Thymus (tissue), 11 donors: Measurements from ENCODE around the gene FBXO36. TPM values are rescaled to one million over a fixed set of nuclear protein-coding genes. Genes with fewer than 3 reads are reported as not detected.
"Not testable (repeated sequence)": the region's sequence is repeated elsewhere in the genome, so short reads cannot be mapped to it uniquely, and the experiment has no call there.

ENCODE experiments used
- DNase-seq, 9 donors: peaks; one replicate each; pipeline ENCODE4 v3.0.0-alpha.2; 2013; ENCODE audit warnings: low spot score in 9 of 9, low read depth in 6 of 9, missing footprints in 1 of 9
- H3K27ac ChIP-seq, 2 donors: one replicate each; pipeline ENCODE4 v1.5.1; 2013; ENCODE audit warnings: control low read depth in 1 of 2, low read depth in 1 of 2, low read length in 1 of 2, mild to moderate bottlenecking in 1 of 2, moderate library complexity in 1 of 2
- H3K27me3 ChIP-seq, 2 donors: one replicate each; pipeline ENCODE4 v1.5.1; 2013; ENCODE audit warnings: low read length in 1 of 2; ENCODE audit not compliant: control insufficient read depth in 2 of 2, insufficient read depth in 1 of 2
- H3K36me3 ChIP-seq, 2 donors: one replicate each; pipeline ENCODE4 v1.5.1; 2013; ENCODE audit warnings: low read length in 1 of 2, mild to moderate bottlenecking in 1 of 2, moderate library complexity in 1 of 2; ENCODE audit not compliant: control insufficient read depth in 2 of 2, insufficient read depth in 2 of 2
- H3K4me1 ChIP-seq, 2 donors: one replicate each; pipeline ENCODE4 v1.5.1; 2013; ENCODE audit warnings: low read length in 2 of 2; ENCODE audit not compliant: control insufficient read depth in 2 of 2, insufficient read depth in 2 of 2
- H3K4me3 ChIP-seq, 2 donors: one replicate each; pipeline ENCODE4 v1.5.1; 2013; ENCODE audit warnings: low read length in 2 of 2, control low read depth in 1 of 2, mild to moderate bottlenecking in 1 of 2
- H3K9me3 ChIP-seq, 2 donors: one replicate each; pipeline ENCODE4 v1.5.1; 2013; ENCODE audit warnings: low read length in 1 of 2, mild to moderate bottlenecking in 1 of 2; ENCODE audit not compliant: control insufficient read depth in 2 of 2, insufficient read depth in 1 of 2
- WGBS: extraction: QIAGEN DNeasy Blood & Tissue Kit; methylation state at CpG from one replicate; pipeline ENCODE4 v1.1.7; 2013; 5-methylcytosine and 5-hydroxymethylcytosine counted together
- polyA plus RNA-seq: library from polyadenylated mRNA; stranded (reverse); fragments of 200-250 nt; gene quantifications from one replicate; pipeline ENCODE4 v1.2.3, GENCODE V29; 2013
- total RNA-seq: library from RNA; stranded (reverse); fragments of 120-200 nt; gene quantifications from one replicate; pipeline ENCODE4 v1.2.4, GENCODE V29; 2013
- donor health status: healthy.

Gene FBXO36
- total and polyA plus RNA-seq, 2 donors, result 1.8 to 2.0 TPM

DNA sequence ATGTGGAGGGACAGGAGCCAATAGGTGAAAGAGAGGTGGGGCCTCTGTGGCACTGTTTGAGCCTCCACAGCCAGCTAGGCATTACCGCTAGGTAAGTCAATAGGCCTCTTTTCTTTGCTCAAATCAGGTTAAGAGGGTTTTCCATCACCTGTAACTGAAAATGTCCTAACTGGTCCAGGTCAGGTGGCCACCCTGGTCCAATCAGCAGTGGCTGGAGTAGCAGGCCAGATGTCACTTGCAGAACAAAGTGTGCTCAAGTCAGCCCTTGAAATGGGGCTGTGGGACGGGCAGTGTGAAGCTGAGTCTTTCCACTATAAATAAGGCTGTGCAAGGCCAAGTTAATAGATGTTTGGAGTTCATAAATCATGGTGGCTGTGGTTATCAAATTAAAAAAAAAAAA is 20.9 kb downstream of the FBXO36 start:
- WGBS, result 98% methylated on average over 2 of the region's 2 CpGs
- H3K36me3 ChIP-seq, result no peaks in the 10 kb centered on the region
- peaks cover 0 to 5% of the 10 kb centered on the region in 2 donors for H3K9me3 ChIP-seq
- H3K4me3 ChIP-seq, result no peak overlapping the region
- DNase-seq, result no peak
- no peaks in the 10 kb centered on the region for H3K4me1 ChIP-seq
- H3K27ac ChIP-seq, result no peak overlapping the region
- no peaks in the 10 kb centered on the region for H3K27me3 ChIP-seq

DNA sequence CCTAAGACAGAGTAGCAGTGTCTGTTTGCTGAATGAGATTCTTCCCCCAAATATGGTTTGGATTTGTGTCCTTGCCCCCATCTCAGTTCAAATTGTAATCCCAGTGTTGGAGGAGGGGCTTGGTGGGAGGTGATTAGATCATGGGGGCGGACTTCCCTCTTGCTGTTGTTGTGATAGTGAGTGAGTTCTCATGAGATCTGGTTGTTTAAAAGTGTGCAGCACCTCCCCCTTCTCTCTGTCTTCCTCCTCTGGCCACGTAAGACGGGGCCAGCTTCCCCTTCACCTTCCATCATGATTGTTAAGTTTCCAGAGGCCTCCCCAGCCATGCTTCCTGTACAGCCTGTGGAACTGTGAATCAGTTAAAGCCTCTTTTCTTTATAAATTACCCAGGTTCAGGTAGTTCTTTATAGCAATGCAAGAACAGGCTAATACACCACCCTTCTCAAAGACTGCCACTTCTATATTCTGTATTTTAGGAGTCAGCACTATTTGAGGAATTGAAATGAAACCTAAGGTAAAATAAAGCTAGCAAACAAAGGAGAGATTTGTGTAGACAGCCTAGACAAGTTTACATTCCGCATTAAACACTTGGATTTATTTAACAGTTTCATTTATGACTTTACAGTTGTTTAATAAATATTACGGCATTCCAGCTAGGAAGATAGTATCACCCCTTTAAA is 21.6 kb downstream of the FBXO36 start:
- H3K4me1 ChIP-seq, result no peaks in the 10 kb centered on the region
- H3K9me3 ChIP-seq, result no peaks in the 10 kb centered on the region
- no peak overlapping the region for H3K4me3 ChIP-seq
- H3K27ac ChIP-seq, result no peak overlapping the region
- no peaks in the 10 kb centered on the region for H3K27me3 ChIP-seq
- DNase-seq, result no peak
- 63% methylated on average over 5 of the region's 5 CpGs for WGBS
- H3K36me3 ChIP-seq, result no peaks in the 10 kb centered on the region

DNA sequence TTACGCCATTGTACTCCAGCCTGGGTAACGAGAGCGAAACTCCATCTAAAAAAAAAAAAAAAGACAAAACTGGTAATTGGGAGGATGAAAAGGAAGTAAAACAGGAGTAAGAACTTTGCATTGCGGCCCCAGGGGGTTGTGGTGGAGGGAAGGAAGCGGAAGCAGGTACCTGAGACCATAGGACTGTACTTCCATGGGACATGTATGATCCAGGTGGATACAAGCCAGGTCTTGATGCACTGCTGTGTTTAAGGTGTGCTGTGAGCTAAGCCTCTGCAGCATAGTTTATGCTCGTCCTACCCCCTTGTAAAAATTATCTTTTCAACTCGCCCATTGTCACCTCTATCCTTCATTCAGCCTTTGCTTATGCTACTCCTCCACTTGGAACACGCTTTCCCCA is 23.7 kb downstream of the FBXO36 start:
- Histone ChIP-seq H3K4me3 (no peak overlapping the region), H3K9me3 (no peaks in the 10 kb centered on the region), H3K27me3 (no peaks in the 10 kb centered on the region), H3K4me1 (no peaks in the 10 kb centered on the region), H3K27ac (no peak overlapping the region), H3K36me3 (no peaks in the 10 kb centered on the region)
- WGBS, result 99% methylated on average over 8 of the region's 8 CpGs
- no peak for DNase-seq

DNA sequence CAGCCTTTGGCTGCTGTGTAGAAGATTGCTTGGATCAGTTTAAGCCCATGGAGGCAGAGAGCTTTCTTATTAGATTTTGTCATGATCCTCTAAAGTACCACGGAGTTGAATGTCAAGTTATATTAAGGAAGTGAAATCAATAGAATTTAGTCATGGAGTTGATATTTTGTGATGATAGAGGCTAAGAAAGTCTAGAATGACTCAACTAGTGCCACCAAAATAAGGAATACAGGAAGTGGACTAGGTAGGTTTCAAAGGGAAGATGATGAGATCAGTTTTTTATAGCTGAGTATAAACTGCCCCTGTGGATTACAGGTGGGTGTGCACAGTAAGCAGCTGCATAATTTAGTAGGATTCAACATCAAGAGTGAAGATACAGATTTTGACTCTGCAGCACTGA is 25.2 kb downstream of the FBXO36 start:
- no peak for DNase-seq
- H3K27ac ChIP-seq, result no peak overlapping the region
- no peaks in the 10 kb centered on the region for H3K27me3 ChIP-seq
- no peaks in the 10 kb centered on the region for H3K4me1 ChIP-seq
- no peak overlapping the region for H3K4me3 ChIP-seq
- WGBS, result 95% methylated on average over 1 of the region's 1 CpG
- H3K36me3 ChIP-seq, result no peaks in the 10 kb centered on the region
- no peaks in the 10 kb centered on the region for H3K9me3 ChIP-seq

DNA sequence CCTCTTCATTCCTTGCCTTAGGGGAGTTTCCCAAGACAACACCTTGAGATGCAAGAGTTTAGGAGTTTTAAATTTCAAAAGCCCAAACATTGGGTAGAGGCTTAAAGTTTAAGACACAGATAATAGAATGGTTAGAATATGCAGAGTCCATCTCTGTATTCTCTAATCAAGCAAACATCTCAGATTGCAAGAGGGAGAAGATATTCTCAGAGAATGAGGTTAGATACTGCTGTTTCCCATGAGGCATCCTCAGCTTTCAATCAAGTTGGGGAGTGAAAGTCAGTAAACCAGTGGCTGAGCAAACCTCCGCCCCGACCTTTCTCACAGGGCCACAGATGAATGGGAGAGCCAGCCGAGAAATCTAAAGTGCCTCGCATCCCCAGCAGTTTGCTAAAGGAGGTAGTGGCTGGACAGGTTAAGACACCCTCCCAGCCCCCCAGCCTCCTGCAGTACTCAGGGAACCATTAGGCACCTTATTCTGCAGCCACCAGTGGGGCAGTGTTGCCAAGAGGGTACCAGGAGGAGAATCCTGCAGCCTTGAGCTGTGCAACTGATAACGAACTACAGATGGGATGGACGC is 30.0 kb downstream of the FBXO36 start:
- Histone ChIP-seq H3K4me1 (no peaks in the 10 kb centered on the region), H3K27me3 (no peaks in the 10 kb centered on the region), H3K9me3 (no peaks in the 10 kb centered on the region), H3K27ac (no peak overlapping the region), H3K36me3 (no peaks in the 10 kb centered on the region), H3K4me3 (no peak overlapping the region)
- WGBS, result 95% methylated on average over 6 of the region's 6 CpGs
- DNase-seq, result no peak

DNA sequence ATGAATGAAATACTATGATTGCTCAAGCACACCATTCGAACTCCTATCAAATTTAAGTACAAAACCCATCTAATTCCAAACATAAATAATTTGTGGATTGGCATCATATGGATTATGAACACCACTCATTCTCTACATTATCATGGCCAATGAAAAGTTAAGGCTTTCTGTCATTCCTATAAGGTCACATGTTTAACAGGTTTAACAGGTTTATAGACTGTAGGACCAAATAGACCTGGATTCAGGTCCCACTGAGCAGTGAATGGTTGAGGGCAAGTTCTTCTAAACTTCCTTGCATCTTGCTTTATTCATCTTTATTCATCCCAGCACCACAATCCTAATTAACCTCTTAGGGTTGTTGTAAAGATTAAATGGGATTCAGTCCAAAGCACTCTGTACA is 33.4 kb downstream of the FBXO36 start:
- H3K36me3 ChIP-seq, result no peaks in the 10 kb centered on the region
- no peaks in the 10 kb centered on the region for H3K4me1 ChIP-seq
- DNase-seq, result no peak
- no peaks in the 10 kb centered on the region for H3K27me3 ChIP-seq
- H3K9me3 ChIP-seq, result no peaks in the 10 kb centered on the region
- H3K4me3 ChIP-seq, result no peak overlapping the region
- WGBS, result 99% methylated on average over 1 of the region's 1 CpG
- no peak overlapping the region for H3K27ac ChIP-seq

DNA sequence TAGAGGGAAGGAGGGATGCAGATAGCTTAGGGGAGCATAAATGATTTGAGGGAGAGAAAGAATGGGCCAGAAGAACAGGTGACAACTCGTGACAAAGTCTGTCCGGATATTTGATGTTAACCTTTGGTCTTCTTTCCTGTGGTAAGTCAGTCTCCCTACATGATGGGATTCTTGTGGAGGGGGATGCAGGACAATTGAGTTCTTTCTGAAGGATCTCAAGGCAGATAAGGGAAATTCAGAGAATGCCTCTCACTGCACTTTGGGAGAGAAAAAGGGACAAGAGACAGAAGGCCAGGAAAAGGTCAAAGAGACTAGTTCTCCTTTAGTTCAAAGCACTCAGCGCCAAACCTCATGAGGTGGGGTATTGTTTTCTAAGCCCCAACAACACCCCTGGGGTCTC is 34.2 kb downstream of the FBXO36 start:
- H3K4me3 ChIP-seq, result no peak overlapping the region
- H3K36me3 ChIP-seq, result no peaks in the 10 kb centered on the region
- 96% methylated on average over 3 of the region's 3 CpGs for WGBS
- no peaks in the 10 kb centered on the region for H3K9me3 ChIP-seq
- no peak overlapping the region for H3K27ac ChIP-seq
- no peaks in the 10 kb centered on the region for H3K27me3 ChIP-seq
- DNase-seq, result no peak
- H3K4me1 ChIP-seq, result no peaks in the 10 kb centered on the region

DNA sequence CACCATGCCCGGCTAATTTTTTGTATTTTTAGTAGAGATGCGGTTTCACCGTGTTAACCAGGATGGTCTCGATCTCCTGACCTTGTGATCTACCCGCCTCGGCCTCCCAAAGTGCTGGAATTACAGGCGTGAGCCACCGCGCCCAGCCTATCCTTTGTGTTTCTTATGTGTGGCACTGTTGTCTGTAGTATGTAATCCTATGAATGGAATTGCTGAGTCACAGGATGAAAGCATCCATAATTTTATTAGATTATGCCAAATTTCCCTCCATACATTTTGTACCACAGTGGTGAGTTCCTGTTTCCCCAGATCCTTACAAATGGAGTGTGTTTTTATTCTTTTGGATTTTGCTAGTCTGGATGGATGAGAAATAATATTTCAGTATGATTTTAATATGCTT is 41.3 kb downstream of the FBXO36 start:
- not testable (repeated sequence) for H3K36me3 ChIP-seq, DNase-seq, H3K27ac ChIP-seq, H3K4me1 ChIP-seq, H3K4me3 ChIP-seq, H3K27me3 ChIP-seq, H3K9me3 ChIP-seq
- WGBS, result over 99% methylated on average over 9 of the region's 9 CpGs

DNA sequence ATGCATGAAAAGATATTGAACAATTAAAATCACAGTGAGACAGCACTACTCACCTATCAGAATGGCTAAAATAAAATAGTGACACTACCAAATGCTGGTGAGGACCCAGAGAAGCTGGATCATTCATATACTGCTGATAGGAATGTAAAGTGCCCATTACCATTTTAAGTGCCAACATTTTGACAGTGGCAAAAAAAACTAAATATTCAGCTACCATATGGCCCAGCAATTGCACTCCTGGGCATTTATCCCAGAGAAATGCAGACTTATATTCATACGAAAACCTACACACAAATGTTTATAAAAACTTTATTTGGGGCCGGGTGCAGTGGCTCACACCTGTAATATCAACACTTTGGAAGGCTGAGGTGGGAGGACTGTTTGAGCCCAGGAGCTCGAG is 47.6 kb downstream of the FBXO36 start:
- Histone ChIP-seq H3K27ac (no peak overlapping the region), H3K36me3 (no peaks in the 10 kb centered on the region), H3K27me3 (no peaks in the 10 kb centered on the region), H3K4me3 (no peak overlapping the region), H3K4me1 (no peaks in the 10 kb centered on the region), H3K9me3 (no peaks in the 10 kb centered on the region)
- WGBS, result 96% methylated on average over 3 of the region's 3 CpGs
- DNase-seq, result no peak
